Activated T-cell treated with anti-CD3 and anti-CD28 coated beads, Interleukin-2, amount 50 U/mL, for 24 hours (primary cell): Measurements from ENCODE around the gene GARRE1.
"Not testable (repeated sequence)": the region's sequence is repeated elsewhere in the genome, so short reads cannot be mapped to it uniquely, and the experiment has no call there.

Experiments
- DNase-seq: peaks from one replicate; pipeline ENCODE4 v3.0.0-alpha.2; 2020
- H3K27ac Mint-ChIP-seq: 2 replicates; pipeline ENCODE4 v1.8.0; 2020; ENCODE audit warnings: mild to moderate bottlenecking, mixed read lengths
- H3K27me3 Mint-ChIP-seq: 2 replicates; pipeline ENCODE4 v1.8.0; 2020; ENCODE audit warnings: mixed read lengths
- H3K36me3 Mint-ChIP-seq: 2 replicates; pipeline ENCODE4 v1.8.0; 2020; ENCODE audit warnings: low read depth, mixed read lengths
- H3K4me1 Mint-ChIP-seq: 2 replicates; pipeline ENCODE4 v1.8.0; 2020; ENCODE audit warnings: low read depth, mixed read lengths
- H3K4me3 Mint-ChIP-seq: 2 replicates; pipeline ENCODE4 v1.8.0; 2020; ENCODE audit warnings: mild to moderate bottlenecking, moderate library complexity, mixed read lengths
- H3K9me3 Mint-ChIP-seq: 2 replicates; pipeline ENCODE4 v1.8.0; 2020; ENCODE audit warnings: mixed read lengths

The GARRE1 gene

GRCh38 chr19:34241513-34242337 lies 12.6 kb upstream of the GARRE1 start:
- DNase-seq = no peak
- Mint-ChIP-seq H3K4me1 (peaks cover 2% of the 10 kb centered on the region), H3K27ac (peak overlapping the region; percentile 7), H3K4me3 (no peak overlapping the region), H3K36me3 (no peaks in the 10 kb centered on the region), H3K9me3 (no peaks in the 10 kb centered on the region), H3K27me3 (no peaks in the 10 kb centered on the region)

- H3K27ac Mint-ChIP-seq, H3K27me3 Mint-ChIP-seq, H3K4me3 Mint-ChIP-seq, H3K36me3 Mint-ChIP-seq, DNase-seq, H3K9me3 Mint-ChIP-seq, H3K4me1 Mint-ChIP-seq: not testable (repeated sequence)
These were observed 11.0 kb upstream of the GARRE1 start for GRCh38 chr19:34243138-34243875.

- DNase-seq = no peak
- Mint-ChIP-seq H3K4me3 (no peak overlapping the region), H3K27me3 (no peaks in the 10 kb centered on the region), H3K4me1 (peaks cover 2% of the 10 kb centered on the region), H3K36me3 (no peaks in the 10 kb centered on the region), H3K9me3 (no peaks in the 10 kb centered on the region), H3K27ac (no peak overlapping the region)
These were observed 10.3 kb upstream of the GARRE1 start for GRCh38 chr19:34243876-34244578.

GRCh38 chr19:34244611-34245299 lies 9.6 kb upstream of the GARRE1 start:
- Mint-ChIP-seq H3K27ac (no peak overlapping the region), H3K9me3 (no peaks in the 10 kb centered on the region), H3K4me3 (no peak overlapping the region), H3K4me1 (peaks cover 2% of the 10 kb centered on the region), H3K36me3 (no peaks in the 10 kb centered on the region), H3K27me3 (no peaks in the 10 kb centered on the region)
- no peak for DNase-seq

- no peaks in the 10 kb centered on the region for H3K27me3 Mint-ChIP-seq
- no peak for DNase-seq
- peaks cover 2% of the 10 kb centered on the region for H3K4me1 Mint-ChIP-seq
- H3K4me3 Mint-ChIP-seq = no peak overlapping the region
- H3K9me3 Mint-ChIP-seq = no peaks in the 10 kb centered on the region
- H3K36me3 Mint-ChIP-seq = no peaks in the 10 kb centered on the region
- H3K27ac Mint-ChIP-seq = no peak overlapping the region
These were observed 8.0 kb upstream of the GARRE1 start for GRCh38 chr19:34246340-34246739.

- Mint-ChIP-seq H3K27ac (no peak overlapping the region), H3K4me1 (peaks cover 7% of the 10 kb centered on the region), H3K4me3 (no peak overlapping the region), H3K36me3 (no peaks in the 10 kb centered on the region), H3K27me3 (no peaks in the 10 kb centered on the region), H3K9me3 (no peaks in the 10 kb centered on the region)
- no peak for DNase-seq
These were observed 5.4 kb upstream of the GARRE1 start for GRCh38 chr19:34248941-34249340.

- peaks cover 33% of the 10 kb centered on the region for H3K4me1 Mint-ChIP-seq
- not testable (repeated sequence) for H3K27ac Mint-ChIP-seq, H3K27me3 Mint-ChIP-seq, DNase-seq, H3K9me3 Mint-ChIP-seq, H3K36me3 Mint-ChIP-seq
- peak overlapping the region; percentile 88 for H3K4me3 Mint-ChIP-seq
These were observed 1.2 kb upstream of the GARRE1 start for GRCh38 chr19:34253167-34253566.

- peak overlapping the region; percentile 94 for H3K27ac Mint-ChIP-seq
- H3K9me3 Mint-ChIP-seq, H3K27me3 Mint-ChIP-seq, DNase-seq, H3K36me3 Mint-ChIP-seq: not testable (repeated sequence)
- peak overlapping the region; percentile 88 for H3K4me3 Mint-ChIP-seq
- H3K4me1 Mint-ChIP-seq = peaks cover 34% of the 10 kb centered on the region
These were observed 691 bp upstream of the GARRE1 start for GRCh38 chr19:34253681-34254045.

- Mint-ChIP-seq H3K27ac (peak overlapping the region; percentile 38), H3K4me1 (peaks cover 43% of the 10 kb centered on the region), H3K4me3 (peak overlapping the region; percentile 81), H3K9me3 (no peaks in the 10 kb centered on the region), H3K27me3 (no peaks in the 10 kb centered on the region), H3K36me3 (peaks cover 8% of the 10 kb centered on the region)
- DNase-seq = peak; percentile 67
These were observed 511 bp downstream of the GARRE1 start for GRCh38 chr19:34254698-34255432.

- Mint-ChIP-seq H3K27me3 (no peaks in the 10 kb centered on the region), H3K36me3 (peaks cover 9% of the 10 kb centered on the region), H3K27ac (peak overlapping the region; percentile 38), H3K9me3 (no peaks in the 10 kb centered on the region), H3K4me3 (peak overlapping the region; percentile 81), H3K4me1 (peaks cover 45% of the 10 kb centered on the region)
- no peak for DNase-seq
These were observed 1.2 kb downstream of the GARRE1 start for GRCh38 chr19:34255546-34255945.

- peak overlapping the region; percentile 16 for H3K27ac Mint-ChIP-seq
- no peaks in the 10 kb centered on the region for H3K9me3 Mint-ChIP-seq
- no peaks in the 10 kb centered on the region for H3K27me3 Mint-ChIP-seq
- peaks cover 60% of the 10 kb centered on the region for H3K4me1 Mint-ChIP-seq
- H3K36me3 Mint-ChIP-seq = peaks cover 12% of the 10 kb centered on the region
- no peak for DNase-seq
- H3K4me3 Mint-ChIP-seq = no peak overlapping the region
These were observed 2.6 kb downstream of the GARRE1 start for GRCh38 chr19:34256835-34257558.

GRCh38 chr19:34257559-34257924 lies 3.2 kb downstream of the GARRE1 start:
- no peaks in the 10 kb centered on the region for H3K9me3 Mint-ChIP-seq
- H3K27ac Mint-ChIP-seq = peak overlapping the region; percentile 16
- peaks cover 12% of the 10 kb centered on the region for H3K36me3 Mint-ChIP-seq
- no peak overlapping the region for H3K4me3 Mint-ChIP-seq
- no peak for DNase-seq
- no peaks in the 10 kb centered on the region for H3K27me3 Mint-ChIP-seq
- H3K4me1 Mint-ChIP-seq = peaks cover 60% of the 10 kb centered on the region

GRCh38 chr19:34259367-34260095 lies 5.2 kb downstream of the GARRE1 start:
- Mint-ChIP-seq H3K27me3 (no peaks in the 10 kb centered on the region), H3K4me1 (peaks cover 56% of the 10 kb centered on the region)
- DNase-seq = no peak

More at GRCh38 chr19:34259367-34260095, 5.2 kb downstream of the GARRE1 start:
- Mint-ChIP-seq H3K9me3 (no peaks in the 10 kb centered on the region), H3K4me3 (no peak overlapping the region), H3K27ac (peak overlapping the region; percentile 55), H3K36me3 (peaks cover 11% of the 10 kb centered on the region)
